DMS53 (cell line): ENCODE results near the gene ERCC6.
A peak's percentile ranks its signal among the peaks of the same experiment; 100 is the strongest.

ENCODE experiments used
- DNase-seq: peaks from one replicate; lab custom pipeline; 2025; lab: John Stamatoyannopoulos, UW

The ERCC6 gene

GRCh38 chr10:49512121-49512809, 26.7 kb downstream of the ERCC6 start:
- peak; percentile 71 for DNase-seq

- no peak for DNase-seq
These were observed 29.1 kb downstream of the ERCC6 start for GRCh38 chr10:49509771-49510303.

GRCh38 chr10:49508654-49509053, 30.3 kb downstream of the ERCC6 start:
- no peak for DNase-seq

GRCh38 chr10:49508249-49508648, 30.7 kb downstream of the ERCC6 start:
- no peak for DNase-seq

GRCh38 chr10:49505589-49505988, 33.3 kb downstream of the ERCC6 start:
- no peak for DNase-seq

- DNase-seq, result no peak
These were observed 33.8 kb downstream of the ERCC6 start for GRCh38 chr10:49505076-49505475.

- no peak for DNase-seq
These were observed 34.4 kb downstream of the ERCC6 start for GRCh38 chr10:49504528-49504927.

- no peak for DNase-seq
These were observed 36.6 kb downstream of the ERCC6 start for GRCh38 chr10:49502358-49502757.

GRCh38 chr10:49500412-49500811, 38.5 kb downstream of the ERCC6 start:
- DNase-seq, result peak; percentile 39

GRCh38 chr10:49499305-49499851, 39.5 kb downstream of the ERCC6 start:
- DNase-seq, result no peak

- no peak for DNase-seq
These were observed 40.5 kb downstream of the ERCC6 start for GRCh38 chr10:49498425-49498824.

- DNase-seq, result no peak
These were observed 41.6 kb downstream of the ERCC6 start for GRCh38 chr10:49497358-49497757.

GRCh38 chr10:49488056-49488717, 50.7 kb downstream of the ERCC6 start:
- DNase-seq, result peak; percentile 16

- no peak for DNase-seq
These were observed 52.2 kb downstream of the ERCC6 start for GRCh38 chr10:49486738-49487137.

GRCh38 chr10:49486009-49486408, 52.9 kb downstream of the ERCC6 start:
- no peak for DNase-seq

GRCh38 chr10:49484486-49485235, 54.3 kb downstream of the ERCC6 start:
- DNase-seq, result no peak

- DNase-seq, result no peak
These were observed 60.1 kb downstream of the ERCC6 start for GRCh38 chr10:49478819-49479218.

GRCh38 chr10:49474901-49475300, 64.0 kb downstream of the ERCC6 start:
- DNase-seq, result no peak

- no peak for DNase-seq
These were observed 67.4 kb downstream of the ERCC6 start for GRCh38 chr10:49471532-49471931.

- DNase-seq, result no peak
These were observed 73.2 kb downstream of the ERCC6 start for GRCh38 chr10:49465736-49466135.
